ENCODE data around the gene INO80B.
A peak's percentile ranks its signal among the peaks of the same experiment; 100 is the strongest.
"Not testable (repeated sequence)": the region's sequence is repeated elsewhere in the genome, so short reads cannot be mapped to it uniquely, and the experiment has no call there.

INO80B gene

DNA sequence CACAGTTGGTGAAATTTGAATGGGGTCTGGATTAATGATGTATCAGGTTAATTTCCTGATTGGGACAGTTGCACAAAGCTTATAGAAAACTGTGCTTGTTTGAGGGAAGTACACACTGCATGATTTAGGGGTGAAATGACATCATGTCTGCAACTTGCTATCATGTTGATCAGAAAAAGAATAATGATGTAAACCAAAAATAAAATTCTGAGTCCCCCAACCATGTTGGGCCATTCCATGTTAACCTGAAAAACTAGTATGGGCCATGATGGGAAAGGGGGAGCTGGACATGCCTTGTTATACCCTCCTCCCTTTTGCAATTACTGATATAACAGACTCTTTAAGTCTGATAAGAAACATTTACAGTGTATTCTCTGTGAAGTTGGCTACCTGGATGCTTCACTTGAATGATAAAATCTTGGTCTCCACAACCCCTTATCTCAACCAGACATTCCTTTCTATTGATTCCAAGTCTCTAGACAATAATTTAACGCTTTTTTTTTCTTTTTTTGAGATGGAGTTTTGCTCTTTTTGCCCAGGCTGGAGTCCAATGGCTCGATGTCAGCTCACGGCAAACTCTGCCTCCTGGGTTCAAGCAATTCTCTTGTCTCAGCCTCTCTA lies 4.2 kb upstream of the INO80B start:
- DNase-seq, result no peak

DNA sequence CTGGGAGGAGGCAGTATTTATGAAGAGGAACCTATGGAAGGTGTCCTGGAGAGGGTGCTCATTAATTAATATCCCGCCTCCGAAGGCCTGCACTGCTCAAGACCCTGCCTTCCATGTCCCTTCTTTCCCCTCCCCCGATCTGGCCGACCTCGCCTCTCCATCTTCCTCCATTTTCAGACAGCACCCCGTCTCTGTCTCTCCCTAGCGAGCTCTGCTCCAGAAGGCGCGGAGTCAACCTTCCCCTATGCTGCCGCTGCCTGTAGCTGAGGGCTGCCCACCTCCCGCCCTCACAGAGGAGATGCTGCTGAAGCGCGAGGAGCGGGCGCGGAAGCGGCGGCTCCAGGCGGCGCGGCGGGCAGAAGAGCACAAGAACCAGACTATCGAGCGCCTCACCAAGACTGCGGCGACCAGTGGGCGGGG lies 2.3 kb downstream of the INO80B start:
- no peak for DNase-seq

DNA sequence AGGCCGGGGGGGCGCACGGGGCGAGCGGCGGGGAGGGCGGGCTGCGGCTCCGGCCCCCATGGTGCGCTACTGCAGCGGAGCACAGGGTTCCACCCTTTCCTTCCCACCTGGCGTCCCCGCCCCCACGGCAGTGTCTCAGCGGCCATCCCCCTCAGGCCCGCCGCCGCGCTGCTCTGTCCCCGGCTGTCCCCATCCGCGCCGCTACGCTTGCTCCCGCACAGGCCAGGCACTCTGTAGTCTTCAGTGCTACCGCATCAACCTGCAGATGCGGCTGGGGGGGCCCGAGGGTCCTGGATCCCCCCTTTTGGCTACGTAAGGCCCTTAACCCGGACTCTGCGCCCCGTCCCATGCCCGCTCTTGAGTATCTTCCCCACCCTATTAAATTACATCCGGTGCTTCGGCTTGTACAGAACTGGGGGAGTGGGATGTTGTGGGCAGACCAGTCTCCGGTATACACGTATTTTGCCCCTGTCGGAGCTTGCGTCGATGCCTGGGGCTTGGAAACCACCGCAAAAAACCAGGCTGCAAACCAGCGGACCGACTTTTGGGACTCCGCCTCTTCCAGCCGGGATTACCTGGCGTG lies 2.8 kb downstream of the INO80B start:
- peak; percentile 91 for DNase-seq

DNA sequence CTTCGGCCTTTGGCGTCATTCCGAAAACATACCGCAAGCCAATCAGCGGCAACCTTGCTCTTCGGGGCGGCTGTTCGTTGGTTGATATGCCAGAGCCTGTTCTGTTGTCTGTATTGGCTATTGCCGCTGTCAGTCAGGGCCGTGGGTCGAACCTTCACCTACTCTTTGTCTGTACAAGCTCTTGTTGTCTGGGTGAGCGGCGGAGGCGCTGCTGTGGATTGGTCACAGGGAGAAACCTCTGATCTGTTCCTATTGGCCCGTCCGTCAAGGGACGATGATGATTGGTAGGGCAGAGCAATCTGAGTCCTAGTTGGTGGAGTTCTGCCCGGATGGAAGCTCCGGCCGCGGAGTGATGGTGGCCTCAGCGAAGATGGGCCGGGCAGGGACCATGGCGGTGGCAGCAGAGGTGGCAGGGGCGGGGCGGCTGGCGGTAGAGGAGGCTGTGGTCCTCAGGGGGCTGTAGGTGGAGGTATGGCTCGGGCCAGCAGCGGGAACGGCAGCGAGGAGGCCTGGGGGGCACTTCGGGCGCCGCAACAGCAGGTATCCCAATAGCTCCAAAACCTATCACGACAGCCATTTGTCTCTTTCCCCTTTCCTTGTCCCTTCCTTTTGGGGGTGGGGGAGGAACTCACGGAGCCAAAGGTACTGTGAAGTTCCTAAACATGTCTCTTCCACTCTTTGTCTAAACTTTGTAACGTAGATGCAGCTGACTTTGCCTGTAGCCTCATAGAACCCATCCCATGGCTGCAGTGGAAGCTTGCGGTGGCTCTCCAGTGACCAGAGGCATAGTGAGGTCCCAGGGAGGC lies 3.4 kb downstream of the INO80B start, which contains the start of gene WBP1:
WBP1 (plus strand) TSS at position 307 of the 806 bp plus-strand sequence; CDS start at position 472, 165 bp downstream.
- DNase-seq, result peak; percentile 99

DNA sequence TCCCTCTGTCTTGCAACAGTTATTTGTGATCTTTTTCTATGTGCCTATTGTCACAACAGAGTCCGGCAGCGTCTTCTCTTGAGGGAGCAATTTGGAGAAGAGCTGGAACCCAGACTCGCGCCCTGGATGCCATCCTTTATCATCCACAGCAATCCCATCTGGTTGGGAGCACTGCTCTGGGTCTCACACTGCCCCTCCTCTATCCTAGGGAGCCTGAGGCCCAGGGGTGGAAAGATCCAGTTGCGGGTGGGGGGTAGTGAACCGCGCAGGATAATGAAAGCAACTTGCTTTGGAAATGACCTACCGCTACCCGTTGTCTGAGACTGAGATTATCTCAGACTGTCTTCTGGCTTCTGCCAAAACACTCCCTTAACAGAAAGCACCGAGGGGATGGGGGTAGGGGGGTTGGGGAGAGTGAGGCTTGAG lies 4.1 kb downstream of the INO80B start:
- DNase-seq, result no peak

DNA sequence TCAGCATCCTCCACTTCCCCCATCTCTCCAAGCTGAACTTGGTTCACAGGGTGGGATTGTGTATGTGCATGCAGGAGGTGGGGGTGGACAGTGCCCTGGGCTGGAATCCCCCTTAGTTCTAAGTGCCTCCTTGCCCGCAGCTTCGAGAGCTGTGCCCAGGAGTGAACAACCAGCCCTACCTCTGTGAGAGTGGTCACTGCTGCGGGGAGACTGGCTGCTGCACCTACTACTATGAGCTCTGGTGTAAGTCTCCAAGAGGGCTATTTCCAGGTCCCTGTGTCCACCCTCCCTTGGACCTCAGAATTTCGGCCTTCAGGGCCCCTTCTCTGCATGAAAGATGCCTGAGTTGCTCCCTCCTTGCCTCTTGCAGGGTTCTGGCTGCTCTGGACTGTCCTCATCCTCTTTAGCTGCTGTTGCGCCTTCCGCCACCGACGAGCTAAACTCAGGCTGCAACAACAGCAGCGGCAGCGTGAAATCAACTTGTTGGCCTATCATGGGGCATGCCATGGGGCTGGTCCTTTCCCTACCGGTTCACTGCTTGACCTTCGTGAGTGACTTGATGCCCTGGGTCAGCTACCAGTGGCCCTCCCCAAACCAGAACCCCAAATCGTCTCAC lies 4.7 kb downstream of the INO80B start:
- DNase-seq, result not testable (repeated sequence)

DNA sequence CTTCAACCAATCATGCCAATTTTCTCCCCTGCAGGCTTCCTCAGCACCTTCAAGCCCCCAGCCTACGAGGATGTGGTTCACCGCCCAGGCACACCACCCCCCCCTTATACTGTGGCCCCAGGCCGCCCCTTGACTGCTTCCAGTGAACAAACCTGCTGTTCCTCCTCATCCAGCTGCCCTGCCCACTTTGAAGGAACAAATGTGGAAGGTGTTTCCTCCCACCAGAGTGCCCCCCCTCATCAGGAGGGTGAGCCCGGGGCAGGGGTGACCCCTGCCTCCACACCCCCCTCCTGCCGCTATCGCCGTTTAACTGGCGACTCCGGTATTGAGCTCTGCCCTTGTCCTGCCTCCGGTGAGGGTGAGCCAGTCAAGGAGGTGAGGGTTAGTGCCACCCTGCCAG lies 5.3 kb downstream of the INO80B start:
- not testable (repeated sequence) for DNase-seq

DNA sequence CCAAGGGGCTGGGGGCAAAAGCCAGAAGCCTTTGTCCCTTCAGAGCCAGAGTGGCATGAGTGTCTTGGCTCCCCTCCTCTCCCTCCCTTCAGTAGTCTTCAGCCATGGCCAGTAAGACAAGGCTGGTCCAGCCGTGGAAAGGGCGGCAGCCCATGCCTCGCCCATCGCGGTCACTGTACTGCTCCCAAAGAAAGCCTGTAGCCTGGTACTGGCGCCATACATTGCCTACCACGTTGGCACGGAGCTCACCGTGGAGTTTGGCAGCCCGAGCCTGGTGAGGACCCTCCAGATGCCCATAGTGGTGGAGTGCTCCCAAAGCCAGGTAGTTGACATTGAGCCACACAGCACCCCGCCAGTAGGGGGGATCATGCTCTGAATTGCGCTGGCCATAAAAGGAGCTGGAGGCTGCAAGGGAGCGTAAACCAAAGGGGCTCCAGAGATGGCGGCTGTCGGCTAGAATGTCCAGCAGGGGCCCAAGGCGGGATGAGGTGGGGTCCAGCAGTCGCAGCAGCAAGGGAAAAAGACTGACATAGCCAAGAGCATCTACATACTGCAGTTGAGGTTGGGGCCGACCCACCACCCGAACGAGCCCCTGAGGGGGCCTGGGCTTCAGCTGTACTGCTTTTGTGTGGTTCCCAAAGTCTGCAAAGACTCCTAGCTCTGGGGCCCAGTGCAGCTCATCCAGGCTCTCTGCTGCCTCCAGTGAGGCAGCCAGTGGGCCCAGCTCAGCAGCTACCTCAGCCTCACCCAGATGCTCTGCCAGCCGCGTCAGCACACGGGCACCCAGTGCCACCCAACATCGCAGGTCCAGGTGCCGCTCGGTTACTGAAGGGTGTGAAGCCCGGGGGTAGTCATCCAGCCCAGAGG lies 6.5 kb downstream of the INO80B start:
- DNase-seq, result no peak

DNA sequence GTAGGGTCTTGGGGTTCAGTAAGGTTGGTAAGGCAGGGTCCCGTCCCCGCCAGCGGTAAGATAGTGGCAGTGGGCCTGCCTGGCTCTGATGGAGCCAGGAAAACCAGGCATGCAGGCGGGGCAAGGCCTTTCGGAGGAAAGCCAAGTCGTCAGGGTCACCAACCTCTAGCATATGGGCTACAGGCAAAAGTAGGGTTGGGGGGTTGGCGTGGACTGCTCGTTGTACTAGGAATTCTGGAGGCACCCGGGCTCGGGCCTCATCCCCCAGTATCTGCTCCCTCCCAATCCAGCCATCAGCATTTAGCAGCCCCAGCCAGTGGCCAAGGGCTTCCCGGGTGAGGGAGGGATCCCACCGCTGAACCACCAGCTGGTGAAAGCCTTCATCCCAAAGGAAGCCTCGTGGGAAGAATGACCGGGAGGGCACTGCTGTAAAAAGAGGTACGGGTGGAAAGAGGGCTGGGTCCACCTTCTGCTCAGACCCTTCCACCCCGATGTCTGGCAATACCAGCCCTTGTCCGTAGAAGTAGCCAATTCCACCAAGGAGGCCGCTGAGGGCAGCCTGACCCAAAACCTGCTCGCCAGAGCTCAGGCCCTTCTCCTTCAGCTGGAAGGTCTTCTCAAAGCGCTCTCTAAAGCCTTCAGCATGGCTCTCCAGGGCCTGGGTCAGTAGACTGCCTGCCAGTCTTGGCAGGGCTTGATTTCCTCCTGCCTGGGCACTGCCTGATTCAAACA lies 7.3 kb downstream of the INO80B start:
- no peak for DNase-seq

DNA sequence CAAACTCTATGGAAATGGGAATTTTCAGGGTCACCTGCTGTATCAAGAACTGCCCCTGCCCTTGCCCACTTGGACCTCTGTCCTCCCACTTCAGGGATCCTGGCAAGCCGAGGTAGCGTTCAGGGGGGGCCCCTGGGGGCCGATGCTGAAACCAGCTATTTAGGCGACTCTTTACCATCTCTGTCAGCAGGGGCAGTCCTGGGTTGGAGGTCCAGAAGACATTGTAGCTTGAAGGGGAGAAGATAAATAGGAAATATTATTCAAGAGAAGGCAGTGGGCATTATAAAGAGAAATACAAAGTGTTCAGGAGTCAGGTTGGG lies 7.9 kb downstream of the INO80B start:
- DNase-seq, result no peak

DNA sequence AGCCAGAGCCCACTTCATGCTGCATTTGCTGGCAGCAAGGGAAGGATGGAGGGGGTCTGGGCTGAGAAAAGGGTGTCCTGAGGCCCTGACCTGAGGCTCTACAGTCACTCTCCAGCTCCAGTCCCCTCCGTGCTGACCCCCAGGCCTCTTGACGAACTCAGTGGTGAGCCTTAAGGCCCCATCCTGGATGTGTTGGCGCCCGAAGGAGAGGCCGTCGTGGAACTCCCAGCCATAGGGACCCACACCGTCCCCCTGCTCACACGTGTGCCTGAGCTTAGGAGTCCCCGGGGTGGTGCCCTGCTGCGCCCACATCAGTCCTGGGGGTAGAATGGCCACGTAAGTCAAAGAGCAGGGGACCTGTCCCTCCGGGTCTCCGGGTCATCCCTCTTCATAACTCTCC lies 9.5 kb downstream of the INO80B start:
- peak; percentile 63 for DNase-seq

DNA sequence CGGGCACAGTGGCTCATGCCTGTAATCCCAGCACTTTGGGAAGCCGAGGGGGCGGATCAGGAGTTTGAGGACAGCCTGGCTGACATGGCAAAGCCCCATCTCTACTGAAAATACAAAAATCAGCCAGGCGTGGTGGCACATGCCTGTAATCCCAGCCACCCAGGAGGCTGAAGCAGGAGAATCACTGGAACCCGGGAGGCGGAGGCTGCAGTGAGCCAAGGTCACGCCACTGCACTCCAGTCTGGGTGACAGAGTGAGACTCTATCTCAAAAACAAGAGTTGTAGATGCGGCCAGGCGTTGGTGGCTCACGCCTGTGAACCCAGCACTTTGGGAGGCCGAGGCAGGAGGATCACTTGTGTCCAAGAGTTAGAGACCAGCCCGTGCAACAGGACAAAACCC lies 15.9 kb downstream of the INO80B start:
- not testable (repeated sequence) for DNase-seq

DNA sequence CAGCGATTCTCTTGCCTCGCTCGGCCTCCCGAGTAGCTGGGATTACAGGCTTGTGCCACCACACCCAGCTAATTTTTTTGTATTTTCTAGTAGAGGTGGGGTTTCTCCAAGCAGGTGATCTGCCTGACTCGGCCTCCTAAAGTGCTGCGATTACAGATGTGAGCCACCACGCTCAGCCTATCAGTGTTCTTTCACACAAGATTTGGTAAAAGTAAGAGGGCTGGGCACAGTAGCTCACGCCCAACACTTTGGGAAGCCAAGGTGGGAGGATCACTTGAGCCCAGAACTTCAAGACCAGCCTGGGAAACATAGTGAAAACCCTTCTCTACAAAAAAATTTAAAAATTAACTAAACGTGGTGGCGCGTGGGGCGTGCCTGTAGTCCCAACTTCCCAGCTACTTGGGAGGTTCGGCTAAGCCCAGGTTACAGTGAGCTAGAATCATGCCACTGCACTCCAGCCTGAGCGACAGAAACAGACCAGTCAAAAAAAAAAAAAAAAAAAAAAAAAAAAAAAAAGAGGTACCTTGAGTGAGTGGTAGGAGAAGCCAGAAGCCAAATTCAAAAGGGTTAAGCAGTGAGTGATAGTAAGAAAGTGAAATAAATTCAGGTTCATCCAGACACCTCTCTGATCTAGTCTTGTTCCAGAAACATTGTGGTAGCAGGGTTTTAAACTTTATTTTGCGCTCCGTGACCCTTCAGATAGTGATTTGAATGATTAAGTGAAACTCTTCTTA lies 16.6 kb downstream of the INO80B start:
- no peak for DNase-seq

DNA sequence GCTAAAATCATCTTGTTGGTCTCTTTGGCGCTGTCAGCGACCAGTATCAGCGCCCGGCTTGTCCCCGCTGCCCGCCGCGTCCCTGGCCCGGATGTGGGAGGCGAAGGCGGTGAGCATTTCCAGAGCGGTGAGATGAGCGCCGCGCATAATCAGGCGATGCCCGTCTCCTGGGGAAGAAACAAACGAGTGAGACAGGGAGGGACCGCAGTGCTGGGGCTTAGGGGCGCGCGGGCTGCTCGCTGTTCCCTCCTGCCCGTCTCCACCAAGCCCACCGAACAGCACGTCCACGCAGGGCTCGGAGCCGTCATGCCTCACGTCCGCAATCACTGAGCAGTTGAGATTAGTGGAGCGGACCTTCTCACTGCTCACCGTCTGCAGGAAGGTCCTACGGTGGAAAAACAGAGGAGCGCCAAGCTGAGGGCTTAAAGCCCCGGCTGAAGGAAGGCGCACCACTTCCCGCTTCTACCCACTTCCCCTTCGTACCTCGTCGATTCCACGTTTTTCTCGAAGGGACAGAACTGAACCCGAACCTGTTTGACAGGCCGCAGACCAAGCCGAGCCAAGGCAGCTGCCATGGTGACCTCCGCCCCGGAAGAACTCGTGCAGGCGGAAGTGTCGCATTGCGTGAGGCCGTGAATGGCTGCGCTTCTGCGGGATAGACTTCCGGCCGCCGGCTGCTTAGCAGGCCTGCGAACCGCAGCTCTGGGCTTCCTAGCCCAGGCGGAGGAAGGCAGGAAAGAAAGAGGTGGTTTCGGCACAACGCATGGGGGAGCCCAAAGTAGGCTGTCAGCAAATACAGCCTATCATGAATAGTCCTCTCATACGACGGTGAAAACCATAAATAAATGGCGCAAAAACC lies 17.4 kb downstream of the INO80B start, which contains the start of gene MRPL53:
MRPL53 (minus strand) TSS at position 595 of the 859 bp plus-strand sequence; CDS start at position 575, 20 bp downstream.
- peak; percentile 99 for DNase-seq

DNA sequence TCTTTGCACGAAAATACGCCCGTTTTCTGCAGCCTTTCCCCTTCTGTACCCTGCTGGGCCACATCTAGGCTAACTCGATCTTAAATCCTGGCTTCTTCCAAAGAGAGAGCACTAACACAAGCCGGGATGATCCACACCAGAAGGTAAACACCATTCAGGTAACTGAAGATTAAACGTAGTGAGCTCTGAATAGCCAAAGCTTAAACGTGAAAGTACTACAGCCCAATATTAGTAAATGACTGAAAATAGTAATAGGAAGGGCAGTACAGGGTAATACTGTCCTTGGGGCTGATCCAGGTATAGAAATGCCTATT lies 18.0 kb downstream of the INO80B start:
- no peak for DNase-seq

DNA sequence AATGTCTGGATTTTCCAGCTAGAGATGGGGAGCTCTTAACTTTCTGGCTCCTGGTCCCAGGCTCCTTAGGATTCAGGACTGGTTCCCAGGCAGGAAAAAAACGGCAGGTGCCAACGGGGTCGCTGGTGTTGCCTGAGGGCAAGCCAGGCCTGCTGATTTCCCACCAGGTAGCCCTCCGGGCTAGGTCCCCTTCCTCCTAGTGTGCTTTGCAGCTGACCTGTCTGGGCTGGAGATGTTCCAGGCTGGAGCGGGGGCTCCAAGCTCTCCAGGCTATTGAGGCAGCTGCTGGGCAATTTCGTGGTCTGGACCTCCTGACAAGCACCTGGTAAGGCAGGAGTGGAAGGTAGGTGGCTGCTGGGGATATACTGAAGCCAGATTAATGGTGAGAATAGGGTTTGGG lies 19.6 kb downstream of the INO80B start:
- no peak for DNase-seq

DNA sequence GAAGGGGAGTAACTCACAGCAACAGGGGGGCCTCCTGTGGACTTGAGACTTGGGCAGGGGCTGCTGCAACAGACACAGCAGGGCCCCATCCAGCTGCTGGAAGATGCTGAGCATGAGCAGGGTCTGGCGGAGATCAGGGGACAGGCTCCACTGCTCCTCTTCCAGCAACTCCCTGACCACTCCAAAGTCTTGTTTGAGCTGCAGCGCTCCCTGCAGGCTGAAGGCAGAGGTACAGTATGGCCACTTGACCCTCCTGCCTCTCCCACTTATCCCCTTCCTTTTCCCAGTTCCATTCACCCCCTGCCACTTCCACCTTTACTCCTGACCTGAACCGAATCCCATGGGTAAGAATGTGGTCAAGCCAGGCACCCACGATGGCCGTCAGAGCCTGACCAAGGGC lies 20.0 kb downstream of the INO80B start:
- DNase-seq, result no peak

DNA sequence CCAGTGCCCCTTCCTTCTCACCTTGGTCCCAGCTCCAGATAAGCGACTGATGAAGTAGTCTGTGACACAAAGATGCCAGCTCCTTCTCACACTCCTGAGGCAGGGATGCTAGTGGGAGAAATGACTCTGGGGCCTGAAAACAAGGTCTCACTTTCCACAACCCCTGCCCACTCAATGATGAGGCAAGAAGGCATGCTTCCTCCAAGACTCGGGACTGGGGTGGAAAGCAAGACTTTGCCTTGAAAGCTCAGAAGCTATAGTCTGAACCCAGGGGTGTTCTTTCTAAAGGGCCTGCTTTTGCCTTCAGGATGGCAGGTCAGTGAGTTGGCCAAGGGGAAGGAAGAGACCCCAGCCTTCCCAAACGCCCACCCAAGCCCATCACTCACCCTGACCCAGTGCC lies 26.5 kb downstream of the INO80B start:
- DNase-seq, result no peak

DNA sequence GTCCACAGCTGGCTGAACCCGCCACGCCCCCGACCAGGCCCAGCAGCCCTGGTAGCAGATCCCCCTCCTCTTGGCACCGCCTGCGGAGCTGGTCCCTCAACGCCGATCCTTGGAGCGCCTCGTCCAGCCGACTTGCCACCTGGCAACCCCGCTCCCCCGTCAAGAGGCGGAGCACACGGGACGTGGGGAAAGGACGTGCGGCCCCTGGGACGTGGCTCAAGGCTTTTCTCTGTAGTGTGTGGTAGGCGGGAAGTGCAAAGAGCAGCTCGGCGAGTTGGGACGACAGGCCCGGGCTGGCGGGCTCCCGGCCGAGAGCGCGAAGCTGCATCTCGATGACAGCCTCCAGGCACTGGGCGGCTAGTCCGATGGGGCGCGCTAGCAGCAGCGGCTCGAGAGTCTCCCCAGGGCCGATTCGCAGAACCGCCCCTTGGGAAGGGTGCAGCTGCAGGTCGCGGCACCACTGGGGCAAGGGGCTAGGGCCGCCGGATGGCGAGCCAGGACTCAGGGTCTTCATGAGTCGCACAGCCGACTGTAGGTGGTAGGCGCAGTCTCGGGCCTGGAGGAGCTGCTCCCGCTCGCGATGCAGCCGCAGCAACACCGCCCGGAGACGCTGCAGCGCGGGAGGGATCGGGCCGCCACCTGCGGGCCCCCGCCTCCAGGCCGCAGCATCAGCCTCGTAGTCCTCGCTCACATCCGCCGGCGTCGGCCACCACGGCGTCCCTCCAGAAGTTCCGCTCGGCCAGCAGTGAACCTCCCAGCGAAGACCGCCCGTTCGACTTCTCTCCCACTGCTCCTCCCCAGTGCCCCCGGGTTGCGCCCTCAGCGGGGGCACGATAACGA lies 27.3 kb downstream of the INO80B start:
- DNase-seq, result no peak

Measured in activated CD8-positive, alpha-beta memory T cell treated with anti-CD3 and anti-CD28 coated beads for 24 hours (primary cell).